NB4 (cell line): ENCODE results near the gene AMIGO1.

ENCODE experiments used
- MYC ChIP-seq: IDR thresholded peaks from 2 replicates; pipeline ENCODE4 v1.6.1; 2011; ENCODE audit warnings: low read depth, low read length
- POLR2A ChIP-seq: IDR thresholded peaks from 2 replicates; pipeline ENCODE4 v1.6.1; 2011; ENCODE audit warnings: mild to moderate bottlenecking; ENCODE audit not compliant: insufficient read length; ENCODE audit errors: extremely low read depth
- TF ChIP-seq, protein P1 (sequence below): IDR thresholded peaks from one replicate; pipeline ENCODE4 v1.5.1; 2012; ENCODE audit warnings: low read depth, low read length
- TF ChIP-seq, protein P2 (sequence below): IDR thresholded peaks from 2 replicates; pipeline ENCODE4 v1.6.1; 2011; ENCODE audit warnings: low read depth, low read length

DNA sequence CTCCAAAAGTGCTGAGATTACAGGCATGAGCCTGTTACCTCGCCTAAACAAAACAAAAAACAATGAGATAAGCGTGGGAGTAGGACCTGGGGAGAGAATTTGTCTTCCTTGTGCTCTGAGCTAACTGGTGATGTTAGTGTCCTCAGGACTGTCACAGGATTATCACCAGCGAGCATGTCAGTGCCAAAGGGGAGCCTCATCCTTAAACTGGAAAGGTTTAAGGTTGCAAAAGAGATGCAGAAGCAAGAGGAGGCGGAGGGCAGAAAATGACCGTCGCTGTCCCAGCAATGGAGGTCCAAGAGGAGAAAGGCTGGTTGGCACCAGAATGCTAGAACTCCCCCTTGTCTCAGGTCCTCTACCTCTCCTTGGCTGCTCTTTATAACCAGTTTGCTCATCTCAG, 39.3 kb downstream of the AMIGO1 start:
- TF ChIP-seq, protein P1, sequence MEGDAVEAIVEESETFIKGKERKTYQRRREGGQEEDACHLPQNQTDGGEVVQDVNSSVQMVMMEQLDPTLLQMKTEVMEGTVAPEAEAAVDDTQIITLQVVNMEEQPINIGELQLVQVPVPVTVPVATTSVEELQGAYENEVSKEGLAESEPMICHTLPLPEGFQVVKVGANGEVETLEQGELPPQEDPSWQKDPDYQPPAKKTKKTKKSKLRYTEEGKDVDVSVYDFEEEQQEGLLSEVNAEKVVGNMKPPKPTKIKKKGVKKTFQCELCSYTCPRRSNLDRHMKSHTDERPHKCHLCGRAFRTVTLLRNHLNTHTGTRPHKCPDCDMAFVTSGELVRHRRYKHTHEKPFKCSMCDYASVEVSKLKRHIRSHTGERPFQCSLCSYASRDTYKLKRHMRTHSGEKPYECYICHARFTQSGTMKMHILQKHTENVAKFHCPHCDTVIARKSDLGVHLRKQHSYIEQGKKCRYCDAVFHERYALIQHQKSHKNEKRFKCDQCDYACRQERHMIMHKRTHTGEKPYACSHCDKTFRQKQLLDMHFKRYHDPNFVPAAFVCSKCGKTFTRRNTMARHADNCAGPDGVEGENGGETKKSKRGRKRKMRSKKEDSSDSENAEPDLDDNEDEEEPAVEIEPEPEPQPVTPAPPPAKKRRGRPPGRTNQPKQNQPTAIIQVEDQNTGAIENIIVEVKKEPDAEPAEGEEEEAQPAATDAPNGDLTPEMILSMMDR, result no peak
- no peak for TF ChIP-seq POLR2A
- TF ChIP-seq, protein P2, sequence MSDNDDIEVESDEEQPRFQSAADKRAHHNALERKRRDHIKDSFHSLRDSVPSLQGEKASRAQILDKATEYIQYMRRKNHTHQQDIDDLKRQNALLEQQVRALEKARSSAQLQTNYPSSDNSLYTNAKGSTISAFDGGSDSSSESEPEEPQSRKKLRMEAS, result no peak
- no peak for TF ChIP-seq MYC
